Rectal smooth muscle tissue (tissue), 1 donor: ENCODE results near the gene TCEANC2.
"Not testable (repeated sequence)": the region's sequence is repeated elsewhere in the genome, so short reads cannot be mapped to it uniquely, and the experiment has no call there.

Experiments used
- H3K27ac ChIP-seq: one replicate; pipeline ENCODE4 v1.7.0; 2013; ENCODE audit warnings: low read depth, low read length, inconsistent platforms
- H3K27me3 ChIP-seq: one replicate; pipeline ENCODE4 v1.7.0; 2013; ENCODE audit warnings: low read length; ENCODE audit not compliant: control insufficient read depth, insufficient read depth
- H3K36me3 ChIP-seq: one replicate; pipeline ENCODE4 v1.7.0; 2013; ENCODE audit warnings: low read length; ENCODE audit not compliant: control insufficient read depth, insufficient read depth
- H3K4me1 ChIP-seq: one replicate; pipeline ENCODE4 v1.7.0; 2013; ENCODE audit warnings: low read length; ENCODE audit not compliant: control insufficient read depth, insufficient read depth
- H3K4me3 ChIP-seq: one replicate; pipeline ENCODE4 v1.7.0; 2013; ENCODE audit warnings: low read length
- H3K9ac ChIP-seq: one replicate; pipeline ENCODE4 v1.7.0; 2013; ENCODE audit warnings: low read length

TCEANC2 gene

GRCh38 chr1:54013393-54014008 lies 39.9 kb upstream of the TCEANC2 start:
- Histone ChIP-seq H3K36me3 (no peaks in the 10 kb centered on the region), H3K9ac (no peak overlapping the region), H3K27ac (no peak overlapping the region), H3K4me3 (no peak overlapping the region), H3K4me1 (no peaks in the 10 kb centered on the region), H3K27me3 (no peaks in the 10 kb centered on the region)

DNA sequence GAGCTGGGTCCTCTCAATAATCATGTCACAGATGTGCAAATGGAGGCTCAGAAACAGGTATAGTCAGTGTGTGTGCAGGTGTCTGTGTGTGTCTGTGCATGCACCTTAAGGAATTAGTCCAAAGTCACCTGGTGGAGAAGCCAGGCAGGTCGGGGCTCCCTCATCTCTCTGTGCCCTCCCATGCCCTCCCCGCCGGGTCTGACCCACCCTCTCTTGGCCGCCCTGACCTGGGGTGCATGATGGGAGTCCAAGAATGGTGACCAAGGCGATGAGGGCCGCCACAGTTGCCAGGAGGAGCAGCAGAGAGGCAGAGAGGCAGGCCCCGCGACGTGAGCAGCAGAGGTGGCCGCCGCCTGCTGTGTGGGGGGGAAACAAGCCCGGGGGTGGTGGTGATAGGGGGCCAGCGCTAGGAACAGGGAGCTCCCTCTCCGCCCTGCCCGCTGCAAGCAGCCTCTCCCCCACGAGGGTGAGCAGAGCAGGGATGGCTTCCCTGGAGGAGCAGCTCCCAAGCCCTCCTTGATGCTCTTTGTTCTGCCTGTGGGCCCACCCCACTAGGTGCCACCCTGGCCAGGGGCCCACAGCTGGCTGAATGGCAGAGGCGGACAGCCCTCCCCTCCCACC lies 39.3 kb upstream of the TCEANC2 start:
- no peak overlapping the region for H3K9ac ChIP-seq
- H3K4me1 ChIP-seq = no peaks in the 10 kb centered on the region
- H3K4me3 ChIP-seq = no peak overlapping the region
- no peaks in the 10 kb centered on the region for H3K27me3 ChIP-seq
- no peak overlapping the region for H3K27ac ChIP-seq
- no peaks in the 10 kb centered on the region for H3K36me3 ChIP-seq

- Histone ChIP-seq H3K4me3 (no peak overlapping the region), H3K27me3 (no peaks in the 10 kb centered on the region), H3K9ac (no peak overlapping the region), H3K27ac (no peak overlapping the region), H3K4me1 (no peaks in the 10 kb centered on the region), H3K36me3 (no peaks in the 10 kb centered on the region)
Observed at GRCh38 chr1:54016343-54017282, 36.8 kb upstream of the TCEANC2 start.

- no peak within 1 kb of the TSS for H3K27ac ChIP-seq
Observed at GRCh38 chr1:54017979-54018378, 35.4 kb upstream of the TCEANC2 start, which contains the start of gene LDLRAD1. Gene LDLRAD1, minus strand, starts transcription at chr1:54018186. Its CDS starts 74 bp downstream, at chr1:54018112.

DNA sequence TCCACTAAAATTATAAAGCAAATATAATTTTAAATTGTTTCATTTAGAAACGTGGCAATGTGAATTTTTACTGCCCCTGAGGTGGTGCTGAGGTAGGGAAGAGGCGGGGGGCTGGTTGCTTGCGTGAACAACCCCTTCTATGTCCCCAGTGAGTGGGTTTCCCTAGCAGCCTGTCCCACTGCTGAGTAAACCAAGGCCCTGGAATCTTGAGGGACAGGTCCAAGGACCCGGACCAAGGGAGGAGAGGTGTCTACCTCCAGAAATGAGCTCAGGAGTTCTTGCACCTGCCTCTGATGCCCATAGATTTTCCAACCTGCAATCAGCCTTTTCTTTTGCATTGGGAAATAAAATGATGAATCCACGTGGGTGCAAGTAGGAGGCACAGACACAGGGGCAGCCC lies 34.8 kb upstream of the TCEANC2 start:
- Histone ChIP-seq H3K27me3 (no peaks in the 10 kb centered on the region), H3K27ac (no peak overlapping the region), H3K4me3 (no peak overlapping the region), H3K4me1 (no peaks in the 10 kb centered on the region), H3K36me3 (no peaks in the 10 kb centered on the region), H3K9ac (no peak overlapping the region)

More at GRCh38 chr1:54017979-54018378, 35.4 kb upstream of the TCEANC2 start, which contains the start of gene LDLRAD1:
- no peaks in the 10 kb centered on the region for H3K36me3 ChIP-seq
- no peaks in the 10 kb centered on the region for H3K4me1 ChIP-seq
- H3K4me3 ChIP-seq = no peak within 1 kb of the TSS
- H3K9ac ChIP-seq = no peak within 1 kb of the TSS
- H3K27me3 ChIP-seq = no peaks in the 10 kb centered on the region

DNA sequence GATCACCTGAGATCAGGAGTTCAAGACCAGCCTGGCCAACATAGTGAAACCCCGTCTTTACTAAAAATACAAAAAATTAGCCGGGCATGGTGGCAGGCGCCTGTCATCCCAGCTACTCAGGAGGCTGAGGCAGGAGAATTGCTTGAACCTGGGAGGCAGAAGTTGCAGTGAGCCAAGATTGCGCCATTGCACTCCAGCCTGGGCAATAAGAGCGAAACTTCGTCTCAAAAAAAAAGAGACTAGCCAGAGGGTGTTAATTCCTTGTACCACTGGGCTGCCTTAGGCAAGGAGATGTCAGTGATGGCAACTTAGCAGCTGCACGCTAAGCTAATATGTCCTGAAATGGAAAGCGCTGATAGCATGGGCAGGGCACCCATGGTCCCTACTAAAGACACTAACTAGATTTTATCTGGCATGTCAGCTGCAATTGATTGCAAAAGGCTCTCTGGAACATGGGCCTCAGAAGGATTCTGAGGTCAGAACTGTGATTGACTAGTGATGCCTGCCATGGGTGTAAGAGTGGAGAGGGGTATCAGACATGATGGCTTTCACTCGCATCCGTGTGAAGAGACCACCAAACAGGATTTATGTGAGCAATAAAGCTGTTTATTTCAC lies 33.7 kb upstream of the TCEANC2 start:
- not testable (repeated sequence) for H3K27ac ChIP-seq, H3K27me3 ChIP-seq, H3K36me3 ChIP-seq

GRCh38 chr1:54024358-54024757 lies 29.1 kb upstream of the TCEANC2 start:
- no peak overlapping the region for H3K9ac ChIP-seq
- H3K36me3 ChIP-seq = no peaks in the 10 kb centered on the region
- no peak overlapping the region for H3K27ac ChIP-seq
- no peak overlapping the region for H3K4me3 ChIP-seq
- no peaks in the 10 kb centered on the region for H3K27me3 ChIP-seq
- no peaks in the 10 kb centered on the region for H3K4me1 ChIP-seq

More for the DNA sequence above, 33.7 kb upstream of the TCEANC2 start:
- not testable (repeated sequence) for H3K4me1 ChIP-seq, H3K4me3 ChIP-seq, H3K9ac ChIP-seq

- not testable (repeated sequence) for H3K4me1 ChIP-seq, H3K27me3 ChIP-seq, H3K9ac ChIP-seq, H3K36me3 ChIP-seq, H3K27ac ChIP-seq, H3K4me3 ChIP-seq
Observed at GRCh38 chr1:54024811-54025210, 28.6 kb upstream of the TCEANC2 start.

GRCh38 chr1:54027848-54028247 lies 25.6 kb upstream of the TCEANC2 start:
- peaks cover 6% of the 10 kb centered on the region for H3K36me3 ChIP-seq
- H3K4me1 ChIP-seq = no peaks in the 10 kb centered on the region
- no peaks in the 10 kb centered on the region for H3K27me3 ChIP-seq
- H3K4me3 ChIP-seq = no peak overlapping the region
- H3K9ac ChIP-seq = no peak overlapping the region
- no peak overlapping the region for H3K27ac ChIP-seq

GRCh38 chr1:54028306-54029251 lies 24.8 kb upstream of the TCEANC2 start:
- no peak overlapping the region for H3K9ac ChIP-seq
- no peaks in the 10 kb centered on the region for H3K4me1 ChIP-seq
- no peak overlapping the region for H3K27ac ChIP-seq
- H3K4me3 ChIP-seq = no peak overlapping the region
- H3K36me3 ChIP-seq = peaks cover 8% of the 10 kb centered on the region
- H3K27me3 ChIP-seq = no peaks in the 10 kb centered on the region

DNA sequence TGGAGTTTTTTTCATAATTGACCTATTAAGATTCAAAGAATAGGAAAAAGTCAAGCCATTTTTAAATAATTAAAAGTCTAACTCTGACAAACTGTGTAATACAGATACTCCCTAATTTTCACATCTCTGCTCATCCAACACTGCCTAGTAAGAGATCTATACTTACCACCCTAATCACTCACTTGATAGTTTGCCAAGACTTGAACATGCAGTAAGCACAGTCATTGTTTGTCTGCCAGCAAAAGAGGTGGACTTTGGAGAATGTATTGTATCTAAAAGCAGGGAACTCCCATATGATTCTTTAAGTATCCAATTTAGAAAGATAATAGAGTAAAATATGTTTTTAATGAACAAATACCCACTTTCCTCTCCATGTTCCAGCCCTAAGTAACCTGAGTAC lies 15.9 kb upstream of the TCEANC2 start:
- no peak overlapping the region for H3K4me3 ChIP-seq
- no peaks in the 10 kb centered on the region for H3K4me1 ChIP-seq
- H3K36me3 ChIP-seq = peaks cover 27% of the 10 kb centered on the region
- no peak overlapping the region for H3K9ac ChIP-seq
- H3K27ac ChIP-seq = no peak overlapping the region
- no peaks in the 10 kb centered on the region for H3K27me3 ChIP-seq
